Endothelial cell (in vitro differentiated cells): ENCODE results near the gene FRMD1. TPM values are rescaled to one million over a fixed set of nuclear protein-coding genes. Genes with fewer than 3 reads are reported as not detected.
A peak's percentile ranks its signal among the peaks of the same experiment; 100 is the strongest.

Experiments used
- DNase-seq: peaks from one replicate; pipeline ENCODE4 v3.0.0; 2021; ENCODE audit warnings: low spot score
- H3K27ac Mint-ChIP-seq: one replicate; pipeline ENCODE4 v1.8.0; 2021; ENCODE audit warnings: mixed read lengths, inconsistent platforms; ENCODE audit not compliant: unreplicated experiment
- H3K27me3 Mint-ChIP-seq: one replicate; pipeline ENCODE4 v1.8.0; 2021; ENCODE audit warnings: mild to moderate bottlenecking, moderate library complexity, mixed read lengths, inconsistent platforms; ENCODE audit not compliant: unreplicated experiment
- H3K36me3 Mint-ChIP-seq: one replicate; pipeline ENCODE4 v1.8.0; 2021; ENCODE audit warnings: mild to moderate bottlenecking, low read depth, mixed read lengths, inconsistent platforms; ENCODE audit not compliant: unreplicated experiment
- H3K4me1 Mint-ChIP-seq: one replicate; pipeline ENCODE4 v1.8.0; 2021; ENCODE audit warnings: mild to moderate bottlenecking, mixed read lengths, inconsistent platforms; ENCODE audit not compliant: unreplicated experiment
- H3K4me3 Mint-ChIP-seq: one replicate; pipeline ENCODE4 v1.8.0; 2021; ENCODE audit warnings: mild to moderate bottlenecking, mixed read lengths, inconsistent platforms; ENCODE audit not compliant: unreplicated experiment
- H3K9me3 Mint-ChIP-seq: one replicate; pipeline ENCODE4 v1.8.0; 2021; ENCODE audit warnings: mixed read lengths, inconsistent platforms; ENCODE audit not compliant: unreplicated experiment
- total RNA-seq: library from RNA; stranded (reverse); fragmentation: NEBNext Ultra II Directional; extraction: Animal tissue kit (Norgen Biotek cat#: 25700); gene quantifications from one replicate; pipeline ENCODE4 v1.2.1, GENCODE V29; 2021; ENCODE audit not compliant: unreplicated experiment
- TF ChIP-seq, protein P1 (sequence below): fragments of 200-600 bp; sonication (generic); IDR thresholded peaks from one replicate; pipeline ENCODE4 v1.5.0; 2021; ENCODE audit warnings: antibody characterized with exemption; ENCODE audit not compliant: unreplicated experiment

Gene FRMD1
- total RNA-seq, 1 donor from 2014 or later, result 0.05 TPM

DNA sequence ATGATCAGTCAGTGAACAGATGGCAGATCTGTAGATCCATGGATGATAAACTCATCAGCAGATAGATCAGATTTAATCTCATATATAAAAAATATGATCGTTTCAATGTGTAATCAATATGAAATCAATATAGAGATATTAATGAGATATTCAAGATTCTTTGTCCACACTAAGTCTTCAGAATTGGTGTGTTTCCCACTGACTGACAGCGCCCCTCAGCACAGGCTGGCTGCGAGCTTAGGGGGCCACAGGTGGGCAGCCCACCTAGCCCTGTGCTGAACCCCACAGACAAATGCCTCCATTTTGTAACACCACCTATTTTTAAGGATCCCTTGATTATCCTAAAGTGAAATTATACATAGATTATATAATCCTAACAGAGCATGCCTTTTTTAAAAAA lies 32.3 kb downstream of the FRMD1 start:
- no peaks in the 10 kb centered on the region for H3K36me3 Mint-ChIP-seq
- H3K4me3 Mint-ChIP-seq, result peak overlapping the region; percentile 3
- TF ChIP-seq, protein P1, sequence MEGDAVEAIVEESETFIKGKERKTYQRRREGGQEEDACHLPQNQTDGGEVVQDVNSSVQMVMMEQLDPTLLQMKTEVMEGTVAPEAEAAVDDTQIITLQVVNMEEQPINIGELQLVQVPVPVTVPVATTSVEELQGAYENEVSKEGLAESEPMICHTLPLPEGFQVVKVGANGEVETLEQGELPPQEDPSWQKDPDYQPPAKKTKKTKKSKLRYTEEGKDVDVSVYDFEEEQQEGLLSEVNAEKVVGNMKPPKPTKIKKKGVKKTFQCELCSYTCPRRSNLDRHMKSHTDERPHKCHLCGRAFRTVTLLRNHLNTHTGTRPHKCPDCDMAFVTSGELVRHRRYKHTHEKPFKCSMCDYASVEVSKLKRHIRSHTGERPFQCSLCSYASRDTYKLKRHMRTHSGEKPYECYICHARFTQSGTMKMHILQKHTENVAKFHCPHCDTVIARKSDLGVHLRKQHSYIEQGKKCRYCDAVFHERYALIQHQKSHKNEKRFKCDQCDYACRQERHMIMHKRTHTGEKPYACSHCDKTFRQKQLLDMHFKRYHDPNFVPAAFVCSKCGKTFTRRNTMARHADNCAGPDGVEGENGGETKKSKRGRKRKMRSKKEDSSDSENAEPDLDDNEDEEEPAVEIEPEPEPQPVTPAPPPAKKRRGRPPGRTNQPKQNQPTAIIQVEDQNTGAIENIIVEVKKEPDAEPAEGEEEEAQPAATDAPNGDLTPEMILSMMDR, result no peak
- H3K27me3 Mint-ChIP-seq, result peaks cover 4% of the 10 kb centered on the region
- H3K9me3 Mint-ChIP-seq, result no peaks in the 10 kb centered on the region
- no peak overlapping the region for H3K27ac Mint-ChIP-seq
- peaks cover 9% of the 10 kb centered on the region for H3K4me1 Mint-ChIP-seq
- no peak for DNase-seq

DNA sequence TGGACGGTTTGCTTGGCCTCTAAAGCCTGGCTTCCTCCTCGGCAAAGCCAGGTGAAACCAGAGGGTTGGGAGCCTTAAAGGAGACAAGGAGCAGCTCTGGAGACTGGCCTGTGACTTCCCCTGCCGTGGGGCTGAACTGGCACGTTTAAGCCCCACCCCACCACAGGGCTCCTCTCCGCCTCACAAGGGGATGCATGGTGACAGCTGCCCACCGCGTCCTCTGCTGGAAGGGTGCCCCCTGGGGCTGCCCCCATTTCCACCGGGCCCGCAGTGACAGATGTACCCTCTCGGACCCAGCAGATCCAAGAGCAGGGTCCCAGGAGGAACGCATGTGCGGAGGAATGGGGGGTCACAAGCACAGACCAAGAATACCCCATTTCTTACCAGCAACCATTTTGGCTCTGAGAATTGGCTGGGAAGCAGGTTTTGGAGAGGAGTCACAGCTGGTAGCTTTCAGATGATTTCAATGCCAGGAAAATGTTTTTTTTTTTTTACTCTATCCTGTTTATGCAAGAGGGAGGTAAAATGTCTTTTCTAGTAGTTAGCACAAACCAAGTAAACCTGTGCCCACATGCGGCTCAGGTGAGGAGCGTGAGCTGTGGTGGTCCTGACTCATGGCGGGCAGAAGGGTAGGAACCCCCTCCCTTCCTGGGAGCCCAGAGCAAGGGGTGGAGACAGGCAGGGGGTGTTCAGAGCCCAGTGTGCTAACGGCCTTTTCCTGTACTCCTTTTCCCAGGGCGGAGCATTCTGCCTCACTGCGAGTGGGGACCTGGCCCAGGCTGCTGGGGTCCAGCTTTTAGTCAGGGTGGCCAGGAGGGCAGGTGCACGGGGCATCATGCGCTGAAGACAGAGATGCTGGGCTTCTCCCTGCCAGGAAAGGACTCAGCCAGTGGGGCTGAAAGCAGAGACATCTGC lies 33.0 kb downstream of the FRMD1 start:
- TF ChIP-seq, protein P1, result no peak
- no peaks in the 10 kb centered on the region for H3K9me3 Mint-ChIP-seq
- H3K27ac Mint-ChIP-seq, result no peak overlapping the region
- H3K27me3 Mint-ChIP-seq, result peaks cover 4% of the 10 kb centered on the region
- DNase-seq, result no peak
- H3K4me1 Mint-ChIP-seq, result peaks cover 9% of the 10 kb centered on the region
- H3K36me3 Mint-ChIP-seq, result peaks cover 5% of the 10 kb centered on the region
- H3K4me3 Mint-ChIP-seq, result peak overlapping the region; percentile 3

DNA sequence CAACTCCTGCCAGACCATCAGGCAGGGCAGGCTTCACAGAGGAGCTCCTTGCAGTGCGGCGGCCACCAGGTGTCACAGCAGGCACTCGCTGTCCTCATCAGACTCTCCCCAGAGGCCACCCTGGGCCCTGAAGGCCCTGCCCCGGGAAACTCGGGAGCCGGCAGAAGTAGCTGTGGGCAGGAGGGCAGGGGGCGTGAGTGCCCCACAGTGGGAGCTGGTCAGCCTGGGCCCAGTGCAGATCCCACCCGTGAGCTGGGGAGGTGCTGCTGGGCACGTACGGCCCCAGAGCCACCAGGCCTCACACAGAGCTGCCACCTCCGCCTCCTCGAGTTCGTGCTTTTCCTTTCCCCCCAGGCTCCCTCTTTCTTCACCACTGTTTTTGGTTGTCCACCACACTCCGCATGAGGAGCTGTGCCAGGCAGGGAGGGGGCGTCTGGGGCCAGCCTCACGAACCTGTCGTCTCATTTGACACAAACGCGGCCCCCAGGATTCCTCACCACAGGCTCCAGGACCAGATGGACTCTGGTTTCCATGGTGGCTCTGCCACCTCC lies 33.8 kb downstream of the FRMD1 start:
- Mint-ChIP-seq H3K9me3 (peaks cover under 1% of the 10 kb centered on the region), H3K4me3 (no peak overlapping the region), H3K4me1 (peaks cover 9% of the 10 kb centered on the region), H3K36me3 (peaks cover 8% of the 10 kb centered on the region), H3K27me3 (peaks cover 4% of the 10 kb centered on the region), H3K27ac (no peak overlapping the region)
- TF ChIP-seq, protein P1, result no peak
- DNase-seq, result no peak

DNA sequence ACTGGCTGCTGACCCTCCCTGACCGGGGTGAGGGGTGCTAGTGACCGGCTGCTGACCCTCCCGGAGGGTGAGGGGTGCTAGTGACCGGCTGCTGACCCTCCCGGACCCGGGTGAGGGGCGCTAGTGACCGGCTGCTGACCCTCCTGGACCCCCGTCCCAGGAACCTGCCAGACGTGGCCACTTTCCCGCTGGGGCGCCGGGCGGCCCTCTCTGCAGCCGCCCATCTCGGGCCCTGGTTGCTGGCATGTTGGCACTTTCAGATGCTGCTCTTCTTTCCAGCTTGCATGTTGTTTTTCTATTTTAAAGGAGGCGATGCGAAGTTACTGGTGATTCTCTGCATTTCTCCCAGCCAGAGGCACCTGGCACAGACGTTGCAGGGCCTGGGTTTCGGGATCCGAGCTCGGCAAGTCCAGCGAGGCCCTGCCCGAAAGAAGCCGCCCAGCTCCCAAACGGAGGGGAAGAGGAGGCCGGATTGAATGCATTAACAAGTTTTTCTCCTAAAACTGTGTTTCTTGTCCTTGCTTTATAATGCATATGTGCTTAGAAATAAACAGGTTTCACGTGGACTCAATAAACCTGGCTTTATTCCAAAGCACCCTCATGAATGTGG lies 34.4 kb downstream of the FRMD1 start:
- H3K27me3 Mint-ChIP-seq, result peaks cover 2% of the 10 kb centered on the region
- no peak overlapping the region for H3K4me3 Mint-ChIP-seq
- peaks cover 9% of the 10 kb centered on the region for H3K4me1 Mint-ChIP-seq
- peaks cover 9% of the 10 kb centered on the region for H3K36me3 Mint-ChIP-seq
- H3K9me3 Mint-ChIP-seq, result peaks cover 7% of the 10 kb centered on the region
- DNase-seq, result no peak
- no peak overlapping the region for H3K27ac Mint-ChIP-seq
- TF ChIP-seq, protein P1, result no peak
